ENCODE data around the gene CEBPA.

- TF ChIP-seq CTCF (IDR thresholded peaks at IDR 0.05; ENCODE audit: poor library complexity) (no peak), EZH2 (IDR thresholded peaks at IDR 0.05; ENCODE audit: borderline replicate concordance) (no peak)
Measured at GRCh38 chr19:33282036-33282671, 20.2 kb downstream of the CEBPA start.

Data from hepatocyte (in vitro differentiated cells).